ENCODE data around the gene CHRM5. TPM values are rescaled to one million over a fixed set of nuclear protein-coding genes. Genes with fewer than 3 reads are reported as not detected.

CHRM5 gene
- total RNA-seq: 0.63 TPM

GRCh38 chr15:33968224-33968623 lies at the start of gene CHRM5:
CHRM5 (plus strand) TSS chr15:33968497; CDS start chr15:34062718, 94,221 bp downstream.

GRCh38 chr15:34038871-34039789 lies 70.8 kb downstream of the CHRM5 start, which contains the start of gene AVEN:
AVEN (minus strand) TSS chr15:34039204; CDS start chr15:34039046, 158 bp downstream.

GRCh38 chr15:34101366-34102174 lies 133.3 kb downstream of the CHRM5 start, which contains the start of the genes EMC7 and PGBD4:
EMC7 (minus strand) TSS chr15:34101862; CDS start chr15:34101839, 23 bp downstream.
PGBD4 (plus strand) TSS chr15:34102083; CDS start chr15:34102532, 449 bp downstream.

Other genes starting within 250 kb of the CHRM5 start
- 17.2 TPM for gene AVEN, start 70.7 kb downstream of the CHRM5 start, total RNA-seq
- 14.1 TPM for gene EMC7, start 133.4 kb downstream of the CHRM5 start, total RNA-seq
- gene PGBD4, start 133.6 kb downstream of the CHRM5 start, total RNA-seq: 4.7 TPM
- gene KATNBL1, start 241.6 kb downstream of the CHRM5 start, total RNA-seq: 173 TPM

Data from parietal lobe (tissue), 1 donor.